Amniotic epithelial cell (primary cell): ENCODE results near the gene SNHG17.
"Not testable (repeated sequence)": the region's sequence is repeated elsewhere in the genome, so short reads cannot be mapped to it uniquely, and the experiment has no call there.

Experiments
- DNase-seq: peaks from one replicate; pipeline ENCODE4 v3.0.0-alpha.2; 2010; ENCODE audit warnings: low read depth

Gene SNHG17

GRCh38 chr20:38447931-38448675 lies 13.0 kb upstream of the SNHG17 start:
- no peak for DNase-seq

GRCh38 chr20:38447251-38447661 lies 12.1 kb upstream of the SNHG17 start:
- no peak for DNase-seq

GRCh38 chr20:38446441-38447209 lies 11.5 kb upstream of the SNHG17 start:
- DNase-seq = peak; percentile 92

- no peak for DNase-seq
Observed at GRCh38 chr20:38445901-38446425, 10.8 kb upstream of the SNHG17 start.

- no peak for DNase-seq
Observed at GRCh38 chr20:38445381-38445796, 10.3 kb upstream of the SNHG17 start.

GRCh38 chr20:38441916-38442315 lies 6.8 kb upstream of the SNHG17 start:
- DNase-seq = no peak

- not testable (repeated sequence) for DNase-seq
Observed at GRCh38 chr20:38441110-38441509, 6.0 kb upstream of the SNHG17 start.

- DNase-seq = no peak
Observed at GRCh38 chr20:38437796-38438195, 2.7 kb upstream of the SNHG17 start.

- DNase-seq = peak; percentile 77
Observed at GRCh38 chr20:38435555-38435939, 419 bp upstream of the SNHG17 start.

GRCh38 chr20:38434301-38434741 lies 807 bp downstream of the SNHG17 start:
- no peak for DNase-seq

GRCh38 chr20:38433304-38433972 lies 1.7 kb downstream of the SNHG17 start:
- DNase-seq = no peak

- not testable (repeated sequence) for DNase-seq
Observed at GRCh38 chr20:38432870-38433269, 2.3 kb downstream of the SNHG17 start.

GRCh38 chr20:38432292-38432691 lies 2.8 kb downstream of the SNHG17 start:
- no peak for DNase-seq

- no peak for DNase-seq
Observed at GRCh38 chr20:38430679-38431325, 4.3 kb downstream of the SNHG17 start.

GRCh38 chr20:38429301-38429700 lies 5.8 kb downstream of the SNHG17 start:
- DNase-seq = no peak

GRCh38 chr20:38428800-38429199 lies 6.3 kb downstream of the SNHG17 start:
- no peak for DNase-seq

- no peak for DNase-seq
Observed at GRCh38 chr20:38427655-38428023, 7.5 kb downstream of the SNHG17 start.

- DNase-seq = peak; percentile 94
Observed at GRCh38 chr20:38426006-38426897, 8.9 kb downstream of the SNHG17 start.

- DNase-seq = no peak
Observed at GRCh38 chr20:38424401-38424800, 10.7 kb downstream of the SNHG17 start.

GRCh38 chr20:38423541-38423940 lies 11.6 kb downstream of the SNHG17 start:
- peak; percentile 16 for DNase-seq

- DNase-seq = no peak
Observed at GRCh38 chr20:38421915-38422314, 13.2 kb downstream of the SNHG17 start.
